ENCODE measurements around the gene OGT. TPM values are rescaled to one million over a fixed set of nuclear protein-coding genes. Genes with fewer than 3 reads are reported as not detected.
"Not testable (repeated sequence)": the region's sequence is repeated elsewhere in the genome, so short reads cannot be mapped to it uniquely, and the experiment has no call there.

The OGT gene
- polyA plus RNA-seq, 1 of the 3 experiments (the other 2 are of a cell fraction) = 77.0 TPM

- no peak for DNase-seq
- Histone ChIP-seq H2AFZ (ENCODE audit: low read depth) (no peak overlapping the region), H3K4me3 (ENCODE audit: low read depth in 2 of 2, low read length in 1 of 2) (no peak overlapping the region), H4K20me1 (ENCODE audit: insufficient read depth) (peaks cover 4% of the 10 kb centered on the region; the same call in 1 of the 2 replicates), H3K27me3 (ENCODE audit: insufficient read depth) (peaks cover 7% of the 10 kb centered on the region; the same call in 1 of the 2 replicates), H3K9ac (no peak overlapping the region), H3K36me3 (replicated peaks in 1 of 2; ENCODE audit: control insufficient read depth in 1 of 2, insufficient read depth in 2 of 2, low read length in 1 of 2) (peaks cover 43 to 51% of the 10 kb centered on the region in 2 experiments), H3K4me1 (ENCODE audit: control insufficient read depth in 1 of 2, insufficient read depth in 2 of 2, low read depth in 1 of 2, low read length in 1 of 2) (no peaks in the 10 kb centered on the region), H3F3A (replicated peaks; ENCODE audit: insufficient read depth) (no peaks in the 10 kb centered on the region), H3K4me2 (no peak overlapping the region), H3K27ac (ENCODE audit: low read depth in 2 of 2, low read length in 1 of 2) (no peak overlapping the region), H3K9me2 (no peaks in the 10 kb centered on the region), H3K79me2 (ENCODE audit: insufficient read depth) (peaks cover 22% of the 10 kb centered on the region), H3K9me3 (no peaks in the 10 kb centered on the region)
- WGBS (ENCODE audit: low lambda C conversion rate) = 51% methylated on average over 5 of the region's 5 CpGs
- ChIA-PET POLR2A (no interaction called here), CTCF (no interaction called here)
- TF ChIP-seq RFX5 (IDR thresholded peaks at IDR 0.05; ENCODE audit: low read length) (no peak), USF1 (IDR thresholded peaks at IDR 0.05; ENCODE audit: borderline replicate concordance, low read depth) (no peak), JUND (IDR thresholded peaks at IDR 0.05) (no peak), GABPA (IDR thresholded peaks at IDR 0.05; ENCODE audit: low read depth) (no peak), TCF12 (IDR thresholded peaks at IDR 0.05) (no peak), MEF2A (IDR thresholded peaks at IDR 0.05; ENCODE audit: borderline replicate concordance, low read depth) (no peak)
These were observed 26.0 kb downstream of the OGT start for GRCh38 chrX:71558920-71559319.

- H3F3A ChIP-seq (replicated peaks; ENCODE audit: insufficient read depth); CTCF ChIA-PET: not testable (repeated sequence)
- 42% methylated on average over 6 of the region's 6 CpGs for WGBS (ENCODE audit: low lambda C conversion rate)
These were observed 26.9 kb downstream of the OGT start for GRCh38 chrX:71559773-71560172.

GRCh38 chrX:71563921-71564320, 31.0 kb downstream of the OGT start:
- no peak overlapping the region for H3K4me2 ChIP-seq
- H4K20me1 ChIP-seq (ENCODE audit: insufficient read depth) = peaks cover 4% of the 10 kb centered on the region; the same call in 1 of the 2 replicates
- no peaks in the 10 kb centered on the region for H3K4me1 ChIP-seq (ENCODE audit: control insufficient read depth in 1 of 2, insufficient read depth in 2 of 2, low read depth in 1 of 2, low read length in 1 of 2)
- H3F3A ChIP-seq (replicated peaks; ENCODE audit: insufficient read depth) = no peaks in the 10 kb centered on the region
- no peaks in the 10 kb centered on the region for H3K9me2 ChIP-seq
- peaks cover 10% of the 10 kb centered on the region for H3K79me2 ChIP-seq (ENCODE audit: insufficient read depth)
- H3K4me3 ChIP-seq (ENCODE audit: low read depth in 2 of 2, low read length in 1 of 2) = no peak overlapping the region
- no peak for DNase-seq
- ChIA-PET POLR2A (no interaction called here), CTCF (interaction anchor here (1.1 kb wide), 1 partner anchor 9 kb away, joined by 5 read pairs; no protein-coding TSS in a partner anchor)
- H3K9me3 ChIP-seq = no peaks in the 10 kb centered on the region
- H3K27ac ChIP-seq (ENCODE audit: low read depth in 2 of 2, low read length in 1 of 2) = no peak overlapping the region
- H3K27me3 ChIP-seq (ENCODE audit: insufficient read depth) = peaks cover 4% of the 10 kb centered on the region; the same call in 1 of the 2 replicates
- no peak overlapping the region for H2AFZ ChIP-seq (ENCODE audit: low read depth)
- H3K9ac ChIP-seq = no peak overlapping the region
- H3K36me3 ChIP-seq (replicated peaks in 1 of 2; ENCODE audit: control insufficient read depth in 1 of 2, insufficient read depth in 2 of 2, low read length in 1 of 2) = peaks cover 49 to 53% of the 10 kb centered on the region in 2 experiments
- WGBS (ENCODE audit: low lambda C conversion rate) = 54% methylated on average over 1 of the region's 1 CpG
- TF ChIP-seq IRF3 (IDR thresholded peaks at IDR 0.05; ENCODE audit: low read depth, low read length) (no peak), MXI1 (IDR thresholded peaks at IDR 0.05; ENCODE audit: low read depth, low read length) (no peak), USF1 (IDR thresholded peaks at IDR 0.05; ENCODE audit: borderline replicate concordance, low read depth) (no peak), EP300 (IDR thresholded peaks at IDR 0.05; ENCODE audit: borderline replicate concordance in 1 of 2, low read depth in 1 of 2, low read length in 1 of 2) (no peak), FOSL2 (IDR thresholded peaks at IDR 0.05; ENCODE audit: borderline replicate concordance, low read depth) (no peak), GATA2 (CRISPR knock-in tag; IDR thresholded peaks at IDR 0.05) (no peak), ELF1 (IDR thresholded peaks at IDR 0.05) (no peak), RXRA (IDR thresholded peaks at IDR 0.05; ENCODE audit: borderline replicate concordance, low read depth) (no peak), RFX5 (IDR thresholded peaks at IDR 0.05; ENCODE audit: low read length) (no peak), TAF1 (IDR thresholded peaks at IDR 0.05; ENCODE audit: borderline replicate concordance, low read depth, low read length) (no peak), FOXJ3 (CRISPR knock-in tag; IDR thresholded peaks at IDR 0.05) (no peak), GABPA (IDR thresholded peaks at IDR 0.05; ENCODE audit: low read depth) (no peak), MEF2A (IDR thresholded peaks at IDR 0.05; ENCODE audit: borderline replicate concordance, low read depth) (no peak), TEAD4 (IDR thresholded peaks at IDR 0.05; ENCODE audit: borderline replicate concordance, insufficient read depth) (no peak)
- TF ChIP-seq, protein P1, sequence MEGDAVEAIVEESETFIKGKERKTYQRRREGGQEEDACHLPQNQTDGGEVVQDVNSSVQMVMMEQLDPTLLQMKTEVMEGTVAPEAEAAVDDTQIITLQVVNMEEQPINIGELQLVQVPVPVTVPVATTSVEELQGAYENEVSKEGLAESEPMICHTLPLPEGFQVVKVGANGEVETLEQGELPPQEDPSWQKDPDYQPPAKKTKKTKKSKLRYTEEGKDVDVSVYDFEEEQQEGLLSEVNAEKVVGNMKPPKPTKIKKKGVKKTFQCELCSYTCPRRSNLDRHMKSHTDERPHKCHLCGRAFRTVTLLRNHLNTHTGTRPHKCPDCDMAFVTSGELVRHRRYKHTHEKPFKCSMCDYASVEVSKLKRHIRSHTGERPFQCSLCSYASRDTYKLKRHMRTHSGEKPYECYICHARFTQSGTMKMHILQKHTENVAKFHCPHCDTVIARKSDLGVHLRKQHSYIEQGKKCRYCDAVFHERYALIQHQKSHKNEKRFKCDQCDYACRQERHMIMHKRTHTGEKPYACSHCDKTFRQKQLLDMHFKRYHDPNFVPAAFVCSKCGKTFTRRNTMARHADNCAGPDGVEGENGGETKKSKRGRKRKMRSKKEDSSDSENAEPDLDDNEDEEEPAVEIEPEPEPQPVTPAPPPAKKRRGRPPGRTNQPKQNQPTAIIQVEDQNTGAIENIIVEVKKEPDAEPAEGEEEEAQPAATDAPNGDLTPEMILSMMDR (IDR thresholded peaks at IDR 0.05) = no peak; the same call in 1 of the 2 replicates
- TF ChIP-seq, protein P2, sequence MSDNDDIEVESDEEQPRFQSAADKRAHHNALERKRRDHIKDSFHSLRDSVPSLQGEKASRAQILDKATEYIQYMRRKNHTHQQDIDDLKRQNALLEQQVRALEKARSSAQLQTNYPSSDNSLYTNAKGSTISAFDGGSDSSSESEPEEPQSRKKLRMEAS (IDR thresholded peaks at IDR 0.05; ENCODE audit: low read depth) = no peak

More at GRCh38 chrX:71559773-71560172, 26.9 kb downstream of the OGT start:
- H3K4me3 ChIP-seq (ENCODE audit: low read depth in 2 of 2, low read length in 1 of 2); H4K20me1 ChIP-seq (ENCODE audit: insufficient read depth); H3K9ac ChIP-seq; POLR2A ChIA-PET; H3K4me2 ChIP-seq; H3K27ac ChIP-seq (ENCODE audit: low read depth in 2 of 2, low read length in 1 of 2); H2AFZ ChIP-seq (ENCODE audit: low read depth); H3K9me3 ChIP-seq; DNase-seq; H3K27me3 ChIP-seq (ENCODE audit: insufficient read depth); H3K4me1 ChIP-seq (ENCODE audit: control insufficient read depth in 1 of 2, insufficient read depth in 2 of 2, low read depth in 1 of 2, low read length in 1 of 2); H3K9me2 ChIP-seq: not testable (repeated sequence)
- Histone ChIP-seq H3K36me3 (replicated peaks in 1 of 2; ENCODE audit: control insufficient read depth in 1 of 2, insufficient read depth in 2 of 2, low read length in 1 of 2) (peaks cover 50 to 60% of the 10 kb centered on the region in 2 experiments), H3K79me2 (ENCODE audit: insufficient read depth) (peaks cover 22% of the 10 kb centered on the region)
